Measurements from ENCODE around the gene DDC.

The DDC gene

GRCh38 chr7:50492770-50493519, 72.3 kb downstream of the DDC start:
- Histone ChIP-seq H3K27me3 (replicated peaks; ENCODE audit: control insufficient read depth, insufficient read depth, low read length, poor library complexity, severe bottlenecking) (no peaks in the 10 kb centered on the region), H3K4me3 (ENCODE audit: insufficient read depth, low read depth, low read length, poor library complexity, severe bottlenecking) (no peak overlapping the region), H3K4me1 (ENCODE audit: control insufficient read depth, insufficient read depth, low read length, poor library complexity, severe bottlenecking) (no peaks in the 10 kb centered on the region), H3K9me3 (ENCODE audit: control insufficient read depth, low read length) (no peaks in the 10 kb centered on the region), H3K27ac (ENCODE audit: insufficient read depth, low read length, poor library complexity, severe bottlenecking) (no peak overlapping the region), H3K36me3 (ENCODE audit: control insufficient read depth, insufficient read depth, low read length) (no peaks in the 10 kb centered on the region)
- no peak for DNase-seq

DNA sequence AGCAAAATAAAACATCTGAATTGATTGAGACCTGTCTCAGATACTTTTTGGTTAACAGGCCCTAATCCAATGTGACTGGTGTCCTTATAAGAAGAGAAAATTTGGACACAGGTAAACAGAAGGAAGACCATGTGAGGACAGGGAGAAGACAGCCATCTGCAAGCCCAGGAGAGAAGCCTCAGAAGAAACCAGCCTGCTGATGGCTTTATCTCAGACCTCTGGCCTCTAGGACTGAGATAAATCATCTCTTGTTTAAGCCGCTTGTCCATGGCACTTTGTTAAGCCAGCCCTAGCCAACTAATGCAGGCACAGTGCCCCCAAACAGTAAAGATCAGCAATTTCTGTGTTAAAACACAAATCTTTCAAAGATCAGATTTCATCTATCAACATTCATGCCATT, 73.3 kb downstream of the DDC start:
- no peak for DNase-seq
- no peaks in the 10 kb centered on the region for H3K36me3 ChIP-seq (ENCODE audit: control insufficient read depth, insufficient read depth, low read length)
- H3K27ac ChIP-seq (ENCODE audit: insufficient read depth, low read length, poor library complexity, severe bottlenecking): no peak overlapping the region
- H3K4me3 ChIP-seq (ENCODE audit: insufficient read depth, low read depth, low read length, poor library complexity, severe bottlenecking): no peak overlapping the region
- no peaks in the 10 kb centered on the region for H3K4me1 ChIP-seq (ENCODE audit: control insufficient read depth, insufficient read depth, low read length, poor library complexity, severe bottlenecking)
- H3K27me3 ChIP-seq (replicated peaks; ENCODE audit: control insufficient read depth, insufficient read depth, low read length, poor library complexity, severe bottlenecking): no peaks in the 10 kb centered on the region
- H3K9me3 ChIP-seq (ENCODE audit: control insufficient read depth, low read length): no peaks in the 10 kb centered on the region

DNA sequence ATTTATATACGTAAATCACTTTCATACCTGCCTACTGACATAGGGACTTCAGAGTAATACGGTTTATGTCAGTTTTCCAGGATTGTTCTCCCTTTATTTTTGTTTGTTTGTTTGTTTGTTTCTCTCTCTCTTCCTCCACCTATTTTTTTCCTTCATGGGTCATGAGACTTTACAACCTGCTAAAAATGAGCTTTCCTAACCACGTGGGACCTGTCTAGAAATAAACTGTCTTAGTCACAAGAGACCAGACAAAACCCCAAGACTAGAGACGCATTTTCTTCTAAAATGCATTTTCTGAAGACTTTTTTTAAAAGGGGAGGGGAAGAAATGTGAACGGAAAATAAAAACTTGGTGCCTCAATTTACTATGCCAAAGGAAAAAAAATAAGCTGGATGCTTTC, 74.0 kb downstream of the DDC start:
- Histone ChIP-seq H3K9me3 (ENCODE audit: control insufficient read depth, low read length) (no peaks in the 10 kb centered on the region), H3K36me3 (ENCODE audit: control insufficient read depth, insufficient read depth, low read length) (no peaks in the 10 kb centered on the region)
- no peak for DNase-seq

GRCh38 chr7:50488379-50488778, 76.8 kb downstream of the DDC start:
- DNase-seq: no peak
- no peaks in the 10 kb centered on the region for H3K4me1 ChIP-seq (ENCODE audit: control insufficient read depth, insufficient read depth, low read length, poor library complexity, severe bottlenecking)
- H3K4me3 ChIP-seq (ENCODE audit: insufficient read depth, low read depth, low read length, poor library complexity, severe bottlenecking): no peak overlapping the region
- no peaks in the 10 kb centered on the region for H3K27me3 ChIP-seq (replicated peaks; ENCODE audit: control insufficient read depth, insufficient read depth, low read length, poor library complexity, severe bottlenecking)
- no peaks in the 10 kb centered on the region for H3K9me3 ChIP-seq (ENCODE audit: control insufficient read depth, low read length)
- no peaks in the 10 kb centered on the region for H3K36me3 ChIP-seq (ENCODE audit: control insufficient read depth, insufficient read depth, low read length)
- no peak overlapping the region for H3K27ac ChIP-seq (ENCODE audit: insufficient read depth, low read length, poor library complexity, severe bottlenecking)

More for the DNA sequence above, 74.0 kb downstream of the DDC start:
- Histone ChIP-seq H3K4me3 (ENCODE audit: insufficient read depth, low read depth, low read length, poor library complexity, severe bottlenecking) (no peak overlapping the region), H3K27ac (ENCODE audit: insufficient read depth, low read length, poor library complexity, severe bottlenecking) (no peak overlapping the region), H3K27me3 (replicated peaks; ENCODE audit: control insufficient read depth, insufficient read depth, low read length, poor library complexity, severe bottlenecking) (no peaks in the 10 kb centered on the region), H3K4me1 (ENCODE audit: control insufficient read depth, insufficient read depth, low read length, poor library complexity, severe bottlenecking) (no peaks in the 10 kb centered on the region)

DNA sequence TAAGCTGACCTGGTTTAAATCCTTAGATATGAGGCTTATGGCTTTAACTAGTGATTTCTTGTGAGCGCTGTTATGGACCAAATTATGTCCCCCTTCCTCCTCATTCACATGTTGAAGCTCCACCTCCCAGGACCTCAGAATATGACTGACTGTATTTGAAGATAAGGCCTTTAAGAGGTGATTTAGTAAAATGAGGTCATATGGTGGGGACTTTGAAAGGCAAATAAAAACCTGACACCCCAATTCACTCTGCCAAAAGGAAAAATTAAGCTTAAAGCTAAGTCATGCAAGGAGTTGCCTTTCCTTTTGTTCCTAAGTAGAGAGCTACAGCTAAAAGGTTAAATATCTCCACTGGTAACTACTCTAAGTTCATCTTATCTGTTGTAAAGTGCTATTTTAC, 78.7 kb downstream of the DDC start:
- Histone ChIP-seq H3K27ac (ENCODE audit: insufficient read depth, low read length, poor library complexity, severe bottlenecking) (no peak overlapping the region), H3K9me3 (ENCODE audit: control insufficient read depth, low read length) (no peaks in the 10 kb centered on the region), H3K36me3 (ENCODE audit: control insufficient read depth, insufficient read depth, low read length) (no peaks in the 10 kb centered on the region), H3K4me3 (ENCODE audit: insufficient read depth, low read depth, low read length, poor library complexity, severe bottlenecking) (no peak overlapping the region), H3K4me1 (ENCODE audit: control insufficient read depth, insufficient read depth, low read length, poor library complexity, severe bottlenecking) (no peaks in the 10 kb centered on the region), H3K27me3 (replicated peaks; ENCODE audit: control insufficient read depth, insufficient read depth, low read length, poor library complexity, severe bottlenecking) (no peaks in the 10 kb centered on the region)
- DNase-seq: no peak

GRCh38 chr7:50481867-50482266, 83.3 kb downstream of the DDC start:
- Histone ChIP-seq H3K27ac (ENCODE audit: insufficient read depth, low read length, poor library complexity, severe bottlenecking) (no peak overlapping the region), H3K36me3 (ENCODE audit: control insufficient read depth, insufficient read depth, low read length) (no peaks in the 10 kb centered on the region), H3K9me3 (ENCODE audit: control insufficient read depth, low read length) (no peaks in the 10 kb centered on the region), H3K4me1 (ENCODE audit: control insufficient read depth, insufficient read depth, low read length, poor library complexity, severe bottlenecking) (no peaks in the 10 kb centered on the region), H3K27me3 (replicated peaks; ENCODE audit: control insufficient read depth, insufficient read depth, low read length, poor library complexity, severe bottlenecking) (peaks cover 2% of the 10 kb centered on the region), H3K4me3 (ENCODE audit: insufficient read depth, low read depth, low read length, poor library complexity, severe bottlenecking) (no peak overlapping the region)
- no peak for DNase-seq

DNA sequence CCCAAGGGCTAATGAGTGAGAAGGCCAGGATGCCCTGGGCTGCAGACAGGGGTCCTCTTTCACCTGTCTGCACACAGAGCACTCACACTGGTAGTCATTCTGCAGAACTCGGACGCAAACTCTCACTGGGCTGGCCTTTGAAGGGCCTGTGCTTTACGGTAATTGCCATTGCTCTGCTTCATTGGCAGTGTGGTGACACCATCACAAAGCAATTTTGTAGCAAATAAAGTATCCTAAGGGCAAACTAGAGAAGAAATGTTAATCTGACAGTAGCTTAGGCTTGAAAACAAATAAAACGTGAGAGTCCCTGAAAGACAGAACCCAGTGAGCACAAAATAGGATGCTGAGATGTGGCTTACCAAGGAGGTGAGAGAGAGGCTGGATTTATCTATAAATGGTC, 84.4 kb downstream of the DDC start:
- Histone ChIP-seq H3K36me3 (ENCODE audit: control insufficient read depth, insufficient read depth, low read length) (no peaks in the 10 kb centered on the region), H3K27me3 (replicated peaks; ENCODE audit: control insufficient read depth, insufficient read depth, low read length, poor library complexity, severe bottlenecking) (peaks cover 2% of the 10 kb centered on the region)
- no peak for DNase-seq

DNA sequence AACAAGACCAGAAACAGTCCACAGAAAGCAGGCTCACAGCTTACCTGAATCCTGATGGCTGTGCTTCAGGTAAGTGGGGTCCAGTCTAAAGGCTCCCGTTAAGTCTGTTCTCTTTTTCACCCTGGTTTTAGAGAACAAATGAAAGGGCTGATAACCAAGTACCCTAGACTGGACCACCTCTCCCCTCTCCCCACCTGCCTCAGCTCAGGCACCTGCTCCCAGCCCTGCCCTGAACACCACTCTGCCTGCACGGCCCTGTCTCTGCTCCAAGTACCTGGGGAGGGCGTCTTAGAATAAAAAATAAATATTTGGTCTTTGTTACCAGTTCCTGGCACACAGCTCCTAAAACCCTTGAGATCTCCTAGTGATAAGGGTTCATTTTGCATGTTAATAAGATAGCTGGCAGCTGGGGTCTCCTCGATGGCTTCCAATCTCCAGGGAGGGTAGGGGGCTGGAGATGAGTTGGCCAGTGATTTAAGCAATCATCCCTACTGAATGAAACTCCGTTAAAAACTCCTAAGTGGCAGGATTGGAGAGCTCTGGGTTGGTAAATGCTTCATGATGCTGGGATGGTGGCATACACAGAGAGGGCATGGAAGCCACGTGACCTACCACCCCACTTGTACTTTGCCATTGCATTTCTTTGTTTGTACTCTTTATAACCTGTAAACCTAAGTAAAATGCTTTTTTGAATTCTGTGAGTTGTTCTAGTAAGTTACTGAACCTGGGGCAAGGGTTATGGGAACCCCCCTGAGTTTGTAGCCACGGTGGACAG, 85.3 kb downstream of the DDC start:
- Histone ChIP-seq H3K4me1 (ENCODE audit: control insufficient read depth, insufficient read depth, low read length, poor library complexity, severe bottlenecking) (no peaks in the 10 kb centered on the region), H3K27me3 (replicated peaks; ENCODE audit: control insufficient read depth, insufficient read depth, low read length, poor library complexity, severe bottlenecking) (peaks cover 2% of the 10 kb centered on the region), H3K4me3 (ENCODE audit: insufficient read depth, low read depth, low read length, poor library complexity, severe bottlenecking) (no peak overlapping the region), H3K36me3 (ENCODE audit: control insufficient read depth, insufficient read depth, low read length) (no peaks in the 10 kb centered on the region), H3K27ac (ENCODE audit: insufficient read depth, low read length, poor library complexity, severe bottlenecking) (no peak overlapping the region), H3K9me3 (ENCODE audit: control insufficient read depth, low read length) (no peaks in the 10 kb centered on the region)
- DNase-seq: no peak

More for the DNA sequence above, 84.4 kb downstream of the DDC start:
- H3K4me1 ChIP-seq (ENCODE audit: control insufficient read depth, insufficient read depth, low read length, poor library complexity, severe bottlenecking): no peaks in the 10 kb centered on the region
- H3K4me3 ChIP-seq (ENCODE audit: insufficient read depth, low read depth, low read length, poor library complexity, severe bottlenecking): no peak overlapping the region
- no peak overlapping the region for H3K27ac ChIP-seq (ENCODE audit: insufficient read depth, low read length, poor library complexity, severe bottlenecking)
- H3K9me3 ChIP-seq (ENCODE audit: control insufficient read depth, low read length): no peaks in the 10 kb centered on the region

DNA sequence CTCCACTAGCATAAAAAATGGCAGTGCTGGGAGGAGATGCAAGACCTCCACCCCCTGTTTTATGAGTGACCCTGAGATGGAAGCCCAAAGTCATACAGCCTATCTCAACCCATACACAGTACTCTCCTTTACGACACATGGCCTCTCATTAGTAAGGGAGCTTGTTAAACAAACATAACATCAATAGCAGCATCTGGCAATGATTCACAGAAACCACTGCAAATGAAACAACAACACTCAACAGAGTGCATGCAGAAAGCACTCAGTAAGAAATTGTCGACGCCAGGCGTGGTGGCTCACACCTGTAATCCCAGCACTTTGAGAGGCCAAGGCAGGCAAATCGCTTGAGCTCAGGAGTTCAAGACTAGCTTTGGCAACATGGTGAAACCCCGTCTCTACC, 87.6 kb downstream of the DDC start:
- H3K27me3 ChIP-seq (replicated peaks; ENCODE audit: control insufficient read depth, insufficient read depth, low read length, poor library complexity, severe bottlenecking): peaks cover 2% of the 10 kb centered on the region
- H3K27ac ChIP-seq (ENCODE audit: insufficient read depth, low read length, poor library complexity, severe bottlenecking): no peak overlapping the region
- H3K36me3 ChIP-seq (ENCODE audit: control insufficient read depth, insufficient read depth, low read length): no peaks in the 10 kb centered on the region
- no peak overlapping the region for H3K4me3 ChIP-seq (ENCODE audit: insufficient read depth, low read depth, low read length, poor library complexity, severe bottlenecking)
- DNase-seq: no peak
- H3K4me1 ChIP-seq (ENCODE audit: control insufficient read depth, insufficient read depth, low read length, poor library complexity, severe bottlenecking): no peaks in the 10 kb centered on the region
- no peaks in the 10 kb centered on the region for H3K9me3 ChIP-seq (ENCODE audit: control insufficient read depth, low read length)

- H3K27me3 ChIP-seq (replicated peaks; ENCODE audit: control insufficient read depth, insufficient read depth, low read length, poor library complexity, severe bottlenecking): peaks cover 2% of the 10 kb centered on the region
- no peak for DNase-seq
Measured at GRCh38 chr7:50476953-50477625, 88.1 kb downstream of the DDC start.

More at GRCh38 chr7:50476953-50477625, 88.1 kb downstream of the DDC start:
- no peaks in the 10 kb centered on the region for H3K9me3 ChIP-seq (ENCODE audit: control insufficient read depth, low read length)
- no peak overlapping the region for H3K27ac ChIP-seq (ENCODE audit: insufficient read depth, low read length, poor library complexity, severe bottlenecking)
- no peak overlapping the region for H3K4me3 ChIP-seq (ENCODE audit: insufficient read depth, low read depth, low read length, poor library complexity, severe bottlenecking)
- H3K4me1 ChIP-seq (ENCODE audit: control insufficient read depth, insufficient read depth, low read length, poor library complexity, severe bottlenecking): no peaks in the 10 kb centered on the region
- H3K36me3 ChIP-seq (ENCODE audit: control insufficient read depth, insufficient read depth, low read length): no peaks in the 10 kb centered on the region

All from effector memory CD4-positive, alpha-beta T cell (primary cell).